Upper lobe of left lung (tissue), 4 donors: ENCODE measurements around the gene MCM7.

Source experiments
- EP300 ChIP-seq, 4 donors: sonication (generic); formaldehyde crosslinking; IDR thresholded peaks; one replicate each; pipeline ENCODE4 v1.5.1; 2017; ENCODE audit warnings: antibody characterized with exemption in 4 of 4, control low read depth in 2 of 4
- POLR2A ChIP-seq, 4 donors: fragments of 450-650 bp; IDR thresholded peaks; one replicate each; pipeline ENCODE4 v1.5.1; 2016 to 2017; ENCODE audit warnings: antibody characterized with exemption in 4 of 4, mild to moderate bottlenecking in 2 of 4
- POLR2AphosphoS5 ChIP-seq, 2 donors: sonication (generic); formaldehyde crosslinking; IDR thresholded peaks; one replicate each; pipeline ENCODE4 v1.5.1; 2017; ENCODE audit warnings: antibody characterized with exemption in 2 of 2
- TF ChIP-seq, protein P1 (sequence below), 6 experiments: fragments of 450-650 bp in 4 of 6; fragments of 200-600 bp in 2 of 6; sonication (generic) in 2 of 6; IDR thresholded peaks; one replicate each; pipeline ENCODE4 v1.5.1; 2016 to 2019; ENCODE audit warnings: antibody characterized with exemption in 6 of 6

DNA sequence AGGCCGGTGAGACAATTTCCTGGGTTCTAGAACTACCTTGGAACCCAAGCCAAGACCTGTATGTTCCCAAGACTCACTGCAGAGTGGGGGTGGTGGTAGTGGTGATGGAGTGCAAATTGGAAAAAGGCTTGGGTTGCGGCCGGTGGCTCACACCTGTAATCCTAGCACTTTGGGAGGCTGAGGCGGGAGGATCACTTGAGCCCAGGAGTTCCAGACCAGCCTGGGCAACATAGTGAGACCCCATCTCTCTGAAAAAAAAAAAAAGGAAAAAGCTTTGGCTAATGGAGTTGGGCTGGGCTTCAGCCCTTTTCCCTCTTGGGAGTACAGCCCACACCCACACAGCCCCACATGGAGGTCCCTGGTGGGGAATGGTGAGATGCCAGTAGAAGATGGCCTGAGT, 4.3 kb upstream of the MCM7 start:
- TF ChIP-seq, protein P1, sequence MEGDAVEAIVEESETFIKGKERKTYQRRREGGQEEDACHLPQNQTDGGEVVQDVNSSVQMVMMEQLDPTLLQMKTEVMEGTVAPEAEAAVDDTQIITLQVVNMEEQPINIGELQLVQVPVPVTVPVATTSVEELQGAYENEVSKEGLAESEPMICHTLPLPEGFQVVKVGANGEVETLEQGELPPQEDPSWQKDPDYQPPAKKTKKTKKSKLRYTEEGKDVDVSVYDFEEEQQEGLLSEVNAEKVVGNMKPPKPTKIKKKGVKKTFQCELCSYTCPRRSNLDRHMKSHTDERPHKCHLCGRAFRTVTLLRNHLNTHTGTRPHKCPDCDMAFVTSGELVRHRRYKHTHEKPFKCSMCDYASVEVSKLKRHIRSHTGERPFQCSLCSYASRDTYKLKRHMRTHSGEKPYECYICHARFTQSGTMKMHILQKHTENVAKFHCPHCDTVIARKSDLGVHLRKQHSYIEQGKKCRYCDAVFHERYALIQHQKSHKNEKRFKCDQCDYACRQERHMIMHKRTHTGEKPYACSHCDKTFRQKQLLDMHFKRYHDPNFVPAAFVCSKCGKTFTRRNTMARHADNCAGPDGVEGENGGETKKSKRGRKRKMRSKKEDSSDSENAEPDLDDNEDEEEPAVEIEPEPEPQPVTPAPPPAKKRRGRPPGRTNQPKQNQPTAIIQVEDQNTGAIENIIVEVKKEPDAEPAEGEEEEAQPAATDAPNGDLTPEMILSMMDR (IDR thresholded peaks at IDR 0.05) = no peak
- no peak for TF ChIP-seq POLR2AphosphoS5 (IDR thresholded peaks at IDR 0.05)
- TF ChIP-seq EP300 (IDR thresholded peaks at IDR 0.05) = no peak
- no peak for TF ChIP-seq POLR2A (IDR thresholded peaks at IDR 0.05)
